ENCODE data around the gene ADAP1.

ADAP1 gene

DNA sequence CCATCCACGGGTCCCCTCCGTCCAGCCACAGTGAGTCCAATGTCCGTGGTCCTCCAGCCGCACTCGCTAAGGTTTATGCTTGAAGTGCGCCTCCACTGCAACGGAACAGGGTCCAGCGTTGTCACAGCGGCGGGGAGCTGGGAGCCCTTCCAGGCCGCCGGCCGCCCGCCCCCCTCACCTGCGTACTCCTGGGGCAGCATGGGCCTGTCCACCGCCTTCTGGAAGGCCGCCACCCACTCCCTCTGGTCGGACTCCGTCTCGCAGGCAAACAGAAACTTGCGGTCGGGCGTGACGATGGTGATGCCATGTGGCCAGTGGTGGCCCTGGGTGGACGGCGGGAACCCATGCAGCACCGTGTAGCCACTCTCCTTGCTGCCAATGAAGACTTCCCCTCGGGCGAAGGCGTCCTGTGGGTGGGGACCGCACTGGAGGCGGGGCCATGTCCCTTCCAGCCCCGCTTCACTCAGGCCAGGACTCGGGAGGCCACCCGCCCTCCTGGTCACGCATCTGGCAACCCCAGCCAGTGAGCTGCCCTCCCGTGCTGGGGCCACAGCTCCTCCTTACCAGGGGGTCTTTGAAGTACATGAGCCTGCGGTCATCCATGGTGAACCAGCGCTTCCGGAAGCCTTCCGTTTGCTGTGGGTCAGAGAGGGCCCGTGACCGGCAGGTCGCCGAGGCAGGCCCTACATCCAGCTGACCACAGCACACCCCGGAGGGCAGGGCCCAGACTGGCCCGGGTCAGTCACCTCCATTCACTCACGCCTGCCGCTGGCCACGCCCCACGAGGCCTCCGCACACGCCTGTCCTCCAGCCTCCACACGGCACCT is 55.4 kb downstream of the ADAP1 start:
- Histone ChIP-seq H3K9me3 (ENCODE audit: insufficient read depth, low read length) (no peaks in the 10 kb centered on the region), H3K27me3 (ENCODE audit: insufficient read depth, insufficient read length) (peaks cover 7% of the 10 kb centered on the region), H3K36me3 (ENCODE audit: insufficient read depth, insufficient read length, low read length) (peaks cover 55% of the 10 kb centered on the region), H3K9ac (ENCODE audit: insufficient read length, low read depth) (no peak overlapping the region), H3K4me1 (ENCODE audit: insufficient read depth, insufficient read length) (peaks cover 20% of the 10 kb centered on the region), H3K4me3 (ENCODE audit: insufficient read length, low read depth) (no peak overlapping the region)
- TF ChIP-seq ZNF274 (IDR thresholded peaks at IDR 0.05; ENCODE audit: low read depth, low read length): no peak
- TF ChIP-seq SUZ12 (IDR thresholded peaks at IDR 0.05; ENCODE audit: extremely low read depth, insufficient read depth, insufficient read length): no peak
- TF ChIP-seq YY1 (IDR thresholded peaks at IDR 0.05; ENCODE audit: insufficient read depth, insufficient read length): no peak
- no peak for DNase-seq (ENCODE audit: low read depth, low spot score)

DNA sequence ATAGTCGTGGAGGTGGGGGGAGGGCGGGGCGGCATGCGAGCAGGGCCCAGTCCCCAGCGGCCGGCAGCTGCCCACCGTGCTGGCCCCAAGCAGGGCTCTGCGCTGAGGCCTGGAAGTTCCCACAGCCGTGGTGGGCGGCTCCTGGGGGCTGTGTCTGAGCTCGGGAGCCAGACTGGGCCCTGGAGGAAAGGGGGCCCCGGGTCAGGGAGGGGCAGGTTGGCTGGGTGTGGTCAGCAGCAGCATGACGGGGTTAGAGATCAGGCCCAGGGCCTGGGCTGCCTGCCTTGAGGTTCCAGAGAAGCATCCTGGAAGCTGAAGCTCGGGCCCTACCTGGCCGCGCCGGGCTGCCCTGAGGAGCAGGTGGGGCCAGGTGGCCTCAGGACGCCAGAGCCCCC is 56.0 kb downstream of the ADAP1 start:
- TF ChIP-seq ZNF274 (IDR thresholded peaks at IDR 0.05; ENCODE audit: low read depth, low read length) (no peak), SUZ12 (IDR thresholded peaks at IDR 0.05; ENCODE audit: extremely low read depth, insufficient read depth, insufficient read length) (no peak), YY1 (IDR thresholded peaks at IDR 0.05; ENCODE audit: insufficient read depth, insufficient read length) (no peak)
- H3K27me3 ChIP-seq (ENCODE audit: insufficient read depth, insufficient read length): peaks cover under 1% of the 10 kb centered on the region
- no peak overlapping the region for H3K4me3 ChIP-seq (ENCODE audit: insufficient read length, low read depth)
- H3K9me3 ChIP-seq (ENCODE audit: insufficient read depth, low read length): no peaks in the 10 kb centered on the region
- no peak overlapping the region for H3K9ac ChIP-seq (ENCODE audit: insufficient read length, low read depth)
- H3K4me1 ChIP-seq (ENCODE audit: insufficient read depth, insufficient read length): peaks cover 20% of the 10 kb centered on the region
- no peak for DNase-seq (ENCODE audit: low read depth, low spot score)
- peaks cover 61% of the 10 kb centered on the region for H3K36me3 ChIP-seq (ENCODE audit: insufficient read depth, insufficient read length, low read length)

DNA sequence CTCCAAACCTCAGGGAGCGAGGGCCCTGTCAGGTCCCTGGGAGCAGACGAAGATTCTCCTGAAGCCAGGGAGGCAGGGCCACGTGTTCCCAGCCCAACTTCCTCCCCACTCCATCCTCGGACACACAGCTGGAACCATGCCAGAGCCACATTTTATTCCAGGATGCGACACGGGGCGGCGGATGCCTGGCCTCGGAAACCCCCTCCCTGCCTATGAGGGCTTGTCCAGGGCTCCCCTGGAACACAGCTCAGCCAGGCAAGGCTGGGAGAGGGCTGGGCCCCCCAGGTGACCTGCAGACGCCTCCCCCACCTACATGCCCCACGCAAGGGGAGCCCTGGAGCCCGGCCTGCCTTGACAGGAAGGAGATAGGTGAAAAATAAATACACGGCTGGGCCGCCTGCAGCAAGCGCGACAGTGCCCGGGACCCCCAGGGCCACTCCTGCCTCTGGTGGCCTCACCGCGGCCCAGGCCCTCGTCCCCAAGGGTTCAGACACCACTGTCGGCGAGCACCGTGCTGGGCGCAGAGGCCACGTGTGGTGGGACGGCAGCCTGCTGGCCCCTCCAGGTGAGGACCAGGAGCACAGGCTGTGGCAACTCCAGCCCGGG is 56.6 kb downstream of the ADAP1 start:
- Histone ChIP-seq H3K36me3 (ENCODE audit: insufficient read depth, insufficient read length, low read length) (peaks cover 67% of the 10 kb centered on the region), H3K4me3 (ENCODE audit: insufficient read length, low read depth) (no peak overlapping the region), H3K9me3 (ENCODE audit: insufficient read depth, low read length) (no peaks in the 10 kb centered on the region), H3K27me3 (ENCODE audit: insufficient read depth, insufficient read length) (no peaks in the 10 kb centered on the region), H3K4me1 (ENCODE audit: insufficient read depth, insufficient read length) (peaks cover 20% of the 10 kb centered on the region), H3K9ac (ENCODE audit: insufficient read length, low read depth) (no peak overlapping the region)
- DNase-seq (ENCODE audit: low read depth, low spot score): no peak
- TF ChIP-seq ZNF274 (IDR thresholded peaks at IDR 0.05; ENCODE audit: low read depth, low read length): no peak
- no peak for TF ChIP-seq YY1 (IDR thresholded peaks at IDR 0.05; ENCODE audit: insufficient read depth, insufficient read length)
- TF ChIP-seq SUZ12 (IDR thresholded peaks at IDR 0.05; ENCODE audit: extremely low read depth, insufficient read depth, insufficient read length): no peak

DNA sequence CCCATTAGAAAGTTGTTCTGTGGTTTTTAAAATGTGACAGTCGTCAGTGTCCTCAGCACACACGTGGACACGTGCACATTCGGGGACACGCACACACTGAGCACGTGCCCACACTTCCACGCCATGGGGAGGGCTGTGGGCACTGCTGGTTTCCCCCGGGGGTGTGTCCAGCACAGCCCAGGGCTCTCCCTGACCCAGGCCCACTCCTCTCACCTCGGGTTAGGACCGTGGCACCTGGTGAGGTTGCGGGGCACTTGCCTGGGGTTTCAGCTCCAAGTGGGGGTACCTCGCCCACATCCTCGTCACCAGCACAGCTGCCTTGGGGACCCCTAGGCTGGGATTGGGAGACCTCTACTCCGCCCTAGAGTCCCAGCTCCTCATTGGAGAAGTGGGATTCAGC is 57.4 kb downstream of the ADAP1 start:
- H3K9me3 ChIP-seq (ENCODE audit: insufficient read depth, low read length): no peaks in the 10 kb centered on the region
- peaks cover 20% of the 10 kb centered on the region for H3K4me1 ChIP-seq (ENCODE audit: insufficient read depth, insufficient read length)
- DNase-seq (ENCODE audit: low read depth, low spot score): no peak
- H3K27me3 ChIP-seq (ENCODE audit: insufficient read depth, insufficient read length): no peaks in the 10 kb centered on the region
- H3K9ac ChIP-seq (ENCODE audit: insufficient read length, low read depth): no peak overlapping the region
- TF ChIP-seq YY1 (IDR thresholded peaks at IDR 0.05; ENCODE audit: insufficient read depth, insufficient read length) (no peak), SUZ12 (IDR thresholded peaks at IDR 0.05; ENCODE audit: extremely low read depth, insufficient read depth, insufficient read length) (no peak), ZNF274 (IDR thresholded peaks at IDR 0.05; ENCODE audit: low read depth, low read length) (no peak)
- peaks cover 74% of the 10 kb centered on the region for H3K36me3 ChIP-seq (ENCODE audit: insufficient read depth, insufficient read length, low read length)
- H3K4me3 ChIP-seq (ENCODE audit: insufficient read length, low read depth): no peak overlapping the region

DNA sequence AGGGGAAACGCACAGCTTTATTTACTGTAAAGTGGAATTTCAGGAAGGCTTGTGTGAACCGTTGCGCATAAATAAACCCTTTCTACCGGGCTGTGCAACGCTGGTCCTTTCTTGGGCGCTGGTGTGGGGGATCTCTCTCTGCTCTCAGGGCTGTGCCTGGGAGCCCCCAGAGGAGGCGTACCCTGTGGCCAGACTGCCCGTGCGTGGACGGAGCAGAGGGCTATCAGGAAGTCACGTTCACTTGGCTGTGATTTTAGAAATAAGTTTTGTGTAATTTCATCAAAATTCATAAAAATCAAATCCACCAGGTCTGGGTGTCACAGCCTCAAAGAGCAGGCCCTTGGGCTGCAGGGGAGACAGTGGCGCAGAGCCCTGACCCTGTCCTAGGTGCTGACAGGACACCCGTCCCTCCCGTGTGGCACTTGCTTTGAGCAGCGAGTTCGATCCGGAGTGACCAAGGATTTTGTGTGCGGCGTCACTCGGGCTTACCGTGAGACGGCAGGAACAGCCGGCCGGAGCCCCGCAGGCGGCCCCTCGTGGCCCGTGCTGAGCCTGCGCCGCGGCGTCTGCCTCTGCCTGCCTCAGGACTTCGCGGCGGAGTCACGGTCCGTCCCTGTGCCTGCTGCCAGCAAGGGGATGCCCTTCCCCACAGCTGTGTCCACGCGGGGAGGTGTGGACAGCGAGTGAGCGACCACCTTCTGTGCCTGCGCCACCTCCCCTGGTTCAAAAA is 58.0 kb downstream of the ADAP1 start:
- H3K36me3 ChIP-seq (ENCODE audit: insufficient read depth, insufficient read length, low read length): peaks cover 80% of the 10 kb centered on the region
- H3K27me3 ChIP-seq (ENCODE audit: insufficient read depth, insufficient read length): no peaks in the 10 kb centered on the region
- TF ChIP-seq SUZ12 (IDR thresholded peaks at IDR 0.05; ENCODE audit: extremely low read depth, insufficient read depth, insufficient read length) (no peak), ZNF274 (IDR thresholded peaks at IDR 0.05; ENCODE audit: low read depth, low read length) (no peak), YY1 (IDR thresholded peaks at IDR 0.05; ENCODE audit: insufficient read depth, insufficient read length) (no peak)
- peaks cover 20% of the 10 kb centered on the region for H3K4me1 ChIP-seq (ENCODE audit: insufficient read depth, insufficient read length)
- no peak overlapping the region for H3K9ac ChIP-seq (ENCODE audit: insufficient read length, low read depth)
- DNase-seq (ENCODE audit: low read depth, low spot score): no peak
- H3K4me3 ChIP-seq (ENCODE audit: insufficient read length, low read depth): no peak overlapping the region
- H3K9me3 ChIP-seq (ENCODE audit: insufficient read depth, low read length): no peaks in the 10 kb centered on the region

DNA sequence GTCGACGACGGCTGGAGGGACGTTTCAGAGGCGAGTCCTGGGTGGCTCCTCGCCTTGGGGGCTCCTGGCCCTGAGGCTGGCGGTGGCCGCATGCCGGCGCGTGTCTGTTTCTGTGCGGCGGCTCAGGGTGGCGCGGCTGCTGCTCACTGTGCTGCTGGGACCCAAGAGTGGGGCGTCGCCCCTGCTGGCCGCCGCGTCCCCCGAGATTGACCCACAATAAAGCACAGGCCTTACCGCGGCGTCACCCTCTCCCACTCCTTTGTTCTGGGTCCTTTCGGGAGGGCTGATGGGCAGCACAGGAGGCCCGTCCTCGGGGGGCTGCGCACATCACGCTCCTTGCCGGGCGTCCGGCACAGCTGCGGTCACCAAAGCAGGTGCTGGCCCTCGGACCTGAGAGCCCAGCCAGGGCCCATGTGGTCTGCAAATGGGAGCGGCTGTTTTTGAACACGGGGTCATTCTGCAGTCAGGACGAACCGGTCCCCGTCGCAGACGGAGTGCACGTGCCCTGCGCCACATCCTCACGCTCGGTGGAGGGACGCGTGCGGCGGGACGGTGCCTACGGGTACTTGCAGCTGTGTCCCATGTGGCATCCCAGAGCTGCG is 58.9 kb downstream of the ADAP1 start:
- no peak for TF ChIP-seq YY1 (IDR thresholded peaks at IDR 0.05; ENCODE audit: insufficient read depth, insufficient read length)
- TF ChIP-seq SUZ12 (IDR thresholded peaks at IDR 0.05; ENCODE audit: extremely low read depth, insufficient read depth, insufficient read length): no peak
- TF ChIP-seq ZNF274 (IDR thresholded peaks at IDR 0.05; ENCODE audit: low read depth, low read length): no peak
- DNase-seq (ENCODE audit: low read depth, low spot score): no peak
- peaks cover 90% of the 10 kb centered on the region for H3K36me3 ChIP-seq (ENCODE audit: insufficient read depth, insufficient read length, low read length)

More for the DNA sequence above, 58.9 kb downstream of the ADAP1 start:
- Histone ChIP-seq H3K9ac (ENCODE audit: insufficient read length, low read depth) (no peak overlapping the region), H3K9me3 (ENCODE audit: insufficient read depth, low read length) (no peaks in the 10 kb centered on the region), H3K4me1 (ENCODE audit: insufficient read depth, insufficient read length) (peaks cover 17% of the 10 kb centered on the region), H3K27me3 (ENCODE audit: insufficient read depth, insufficient read length) (no peaks in the 10 kb centered on the region), H3K4me3 (ENCODE audit: insufficient read length, low read depth) (no peak overlapping the region)

All from NT2/D1 (cell line).